GM23338 (cell line): ENCODE measurements around the gene FAM228B. TPM values are rescaled to one million over a fixed set of nuclear protein-coding genes. Genes with fewer than 3 reads are reported as not detected.

Source experiments
- ATAC-seq: fragments of 200-7000 bp; cut with Tn5 transposase; 3 replicates; pipeline ENCODE4 v1.9.1; 2020
- DNase-seq: peaks from one replicate; pipeline ENCODE4 v3.0.0-alpha.2; 2015; ENCODE audit warnings: low spot score
- H2AFZ ChIP-seq: fragments of 200-600 bp; sonication (generic); 2 replicates; pipeline ENCODE4 v1.8.0; 2016; ENCODE audit warnings: antibody characterized with exemption, mild to moderate bottlenecking, moderate library complexity
- H3F3A ChIP-seq: fragments of 200-600 bp; sonication (generic); replicated peaks from 2 replicates; pipeline ENCODE4 v1.8.0; 2017; ENCODE audit warnings: antibody characterized with exemption, mixed run types, low read depth
- H3K27ac ChIP-seq: fragments of 200-600 bp; sonication (generic); 2 replicates; pipeline ENCODE4 v1.6.1; 2016; ENCODE audit warnings: low read depth
- H3K27me3 ChIP-seq: fragments of 200-600 bp; sonication (generic); 2 replicates; pipeline ENCODE4 v1.8.0; 2016; ENCODE audit warnings: mild to moderate bottlenecking, mixed run types, moderate library complexity; ENCODE audit not compliant: insufficient read depth
- H3K36me3 ChIP-seq: fragments of 200-600 bp; sonication (generic); 2 replicates; pipeline ENCODE4 v1.8.0; 2016; ENCODE audit warnings: mild to moderate bottlenecking; ENCODE audit not compliant: insufficient read depth
- H3K4me1 ChIP-seq: fragments of 200-600 bp; sonication (generic); 2 replicates; pipeline ENCODE4 v1.8.0; 2016; ENCODE audit warnings: mild to moderate bottlenecking, moderate library complexity; ENCODE audit not compliant: insufficient read depth
- H3K4me2 ChIP-seq: fragments of 200-600 bp; sonication (generic); 2 replicates; pipeline ENCODE4 v1.7.1; 2017; ENCODE audit warnings: mixed run types
- H3K4me3 ChIP-seq: fragments of 200-600 bp; sonication (generic); 2 replicates; pipeline ENCODE4 v1.6.1; 2016; ENCODE audit warnings: mixed run types
- H3K79me2 ChIP-seq: fragments of 200-600 bp; sonication (generic); replicated peaks from 2 replicates; pipeline ENCODE4 v1.8.0; 2017; ENCODE audit warnings: mild to moderate bottlenecking; ENCODE audit not compliant: insufficient read depth
- H3K9me2 ChIP-seq: fragments of 200-600 bp; sonication (generic); 2 replicates; pipeline ENCODE4 v1.8.0; 2017; ENCODE audit not compliant: insufficient read depth
- H4K20me1 ChIP-seq: fragments of 200-600 bp; sonication (generic); replicated peaks from 2 replicates; pipeline ENCODE4 v1.8.0; 2017; ENCODE audit warnings: mild to moderate bottlenecking; ENCODE audit not compliant: insufficient read depth
- H3K27ac Mint-ChIP-seq: 2 replicates; pipeline ENCODE4 v1.8.0; 2020; ENCODE audit warnings: inconsistent platforms, mild to moderate bottlenecking, moderate library complexity, mixed read lengths
- H3K27me3 Mint-ChIP-seq: 3 replicates; pipeline ENCODE4 v1.8.0; 2022; ENCODE audit warnings: low read depth, mild to moderate bottlenecking, moderate library complexity, mixed read lengths, inconsistent platforms; ENCODE audit not compliant: insufficient read depth, poor library complexity
- H3K36me3 Mint-ChIP-seq: 3 replicates; pipeline ENCODE4 v1.8.0; 2021; ENCODE audit warnings: low read depth, mild to moderate bottlenecking, inconsistent platforms, moderate library complexity, mixed read lengths
- H3K4me1 Mint-ChIP-seq: 3 replicates; pipeline ENCODE4 v1.8.0; 2020; ENCODE audit warnings: mild to moderate bottlenecking, inconsistent platforms, mixed read lengths
- H3K4me3 Mint-ChIP-seq: 3 replicates; pipeline ENCODE4 v1.8.0; 2021; ENCODE audit warnings: moderate library complexity, mild to moderate bottlenecking, inconsistent platforms, mixed read lengths
- H3K9me3 Mint-ChIP-seq: 3 replicates; pipeline ENCODE4 v1.8.0; 2020; ENCODE audit warnings: moderate library complexity, mild to moderate bottlenecking, inconsistent platforms, mixed read lengths
- CREB1 ChIP-seq: fragments of 250-450 bp; sonication (Bioruptor Pico); IDR thresholded peaks from 2 replicates; pipeline ENCODE4 v1.5.0; 2020; ENCODE audit warnings: low read depth, mild to moderate bottlenecking, moderate library complexity
- CTCF ChIP-seq, 2 experiments: fragments of 200-600 bp in 1 of 2; sonication (generic) in 1 of 2; conservative IDR thresholded peaks; 2 replicates each; pipeline versions ENCODE4 v1.5.1 to v1.6.1; 2016 to 2017; ENCODE audit warnings: antibody characterized with exemption in 2 of 2, low read depth in 2 of 2, mild to moderate bottlenecking in 2 of 2, moderate library complexity in 1 of 2
- ETS1 ChIP-seq: IDR thresholded peaks from 2 replicates; pipeline ENCODE4 v1.6.1; 2016; ENCODE audit warnings: antibody characterized with exemption
- EZH2 ChIP-seq: fragments of 200-600 bp; sonication (generic); IDR thresholded peaks from one replicate; pipeline ENCODE4 v1.8.0; 2017; ENCODE audit warnings: antibody characterized with exemption, mild to moderate bottlenecking, low read depth; ENCODE audit not compliant: unreplicated experiment
- EZH2phosphoT487 ChIP-seq: fragments of 200-600 bp; sonication (generic); IDR thresholded peaks from one replicate; pipeline ENCODE4 v1.8.1; 2018; ENCODE audit warnings: antibody characterized with exemption; ENCODE audit not compliant: unreplicated experiment
- JUNB ChIP-seq: IDR thresholded peaks from one replicate; pipeline ENCODE4 v1.6.1; 2016; ENCODE audit warnings: antibody characterized with exemption; ENCODE audit not compliant: unreplicated experiment
- NANOG ChIP-seq: IDR thresholded peaks from 2 replicates; pipeline ENCODE4 v1.6.1; 2016; ENCODE audit warnings: antibody characterized with exemption, borderline replicate concordance
- POLR2AphosphoS5 ChIP-seq: IDR thresholded peaks from 2 replicates; pipeline ENCODE4 v1.6.1; 2016; ENCODE audit warnings: antibody characterized with exemption, low read depth
- REST ChIP-seq: IDR thresholded peaks from one replicate; pipeline ENCODE4 v1.6.1; 2018; ENCODE audit warnings: antibody characterized with exemption; ENCODE audit not compliant: unreplicated experiment
- STAT1 ChIP-seq: IDR thresholded peaks from one replicate; pipeline ENCODE4 v1.6.1; 2016; ENCODE audit warnings: antibody characterized with exemption; ENCODE audit not compliant: unreplicated experiment
- ZNF114 ChIP-seq: fragments of 250-450 bp; sonication (Bioruptor Pico); IDR thresholded peaks from 2 replicates; pipeline ENCODE4 v1.5.0; 2020; ENCODE audit warnings: mild to moderate bottlenecking, moderate library complexity
- ZNF331 ChIP-seq: fragments of 250-450 bp; sonication (Bioruptor Pico); IDR thresholded peaks from 2 replicates; pipeline ENCODE4 v1.5.0; 2020; ENCODE audit warnings: low read depth, mild to moderate bottlenecking, moderate library complexity
- ZNF462 ChIP-seq: fragments of 250-450 bp; sonication (Bioruptor Pico); IDR thresholded peaks from 2 replicates; pipeline ENCODE4 v1.5.0; 2020; ENCODE audit warnings: mild to moderate bottlenecking, moderate library complexity
- polyA plus RNA-seq: library from polyadenylated mRNA; unstranded; fragments of >200 nt; fragmentation: Nextera tagmentation; extraction: Ambion mirVana; gene quantifications from 2 replicates; pipeline ENCODE4 v1.2.1, GENCODE V29; 2016
- total RNA-seq: library from RNA; depleted of rRNA; stranded (reverse); fragments of >200 nt; shearing (Covaris generic); gene quantifications from 2 replicates; pipeline ENCODE4 v1.2.3, GENCODE V29; 2014

FAM228B gene
- total and polyA plus RNA-seq, 2 experiments from 2014 or later = 3.4 to 7.9 TPM

GRCh38 chr2:24191156-24191555 lies 67.9 kb downstream of the FAM228B start:
- Histone ChIP-seq H3K27me3 (no peaks in the 10 kb centered on the region), H3K9me2 (no peaks in the 10 kb centered on the region; the same call in 1 of the 2 replicates), H3K27ac (no peak overlapping the region), H3K36me3 (no peaks in the 10 kb centered on the region), H2AFZ (no peak overlapping the region), H3K4me3 (no peak overlapping the region), H3K4me2 (no peak overlapping the region), H3K79me2 (no peaks in the 10 kb centered on the region), H4K20me1 (no peaks in the 10 kb centered on the region), H3F3A (no peaks in the 10 kb centered on the region), H3K4me1 (no peaks in the 10 kb centered on the region)
- no peaks in the 10 kb centered on the region for H3K36me3 Mint-ChIP-seq
- ATAC-seq = no peak
- peaks cover 7% of the 10 kb centered on the region for H3K27me3 Mint-ChIP-seq
- no peak overlapping the region for H3K27ac Mint-ChIP-seq
- no peak overlapping the region for H3K4me3 Mint-ChIP-seq
- no peak for TF ChIP-seq REST
- no peak for TF ChIP-seq STAT1
- no peak for TF ChIP-seq CTCF (conservative IDR thresholded peaks at IDR 0.05; ENCODE audit: low read depth in 2 of 2)
- no peak for TF ChIP-seq ETS1
- no peak for TF ChIP-seq JUNB
- no peak for TF ChIP-seq POLR2AphosphoS5
- TF ChIP-seq EZH2phosphoT487 = no peak
- no peak for TF ChIP-seq EZH2
- TF ChIP-seq ZNF331 (CRISPR knock-in tag) = no peak
- no peak for TF ChIP-seq NANOG
- TF ChIP-seq CREB1 (CRISPR knock-in tag) = no peak
- TF ChIP-seq ZNF462 (CRISPR knock-in tag) = no peak
- no peak for TF ChIP-seq ZNF114 (CRISPR knock-in tag)
- no peaks in the 10 kb centered on the region; the same call in 1 of the 3 replicates for H3K9me3 Mint-ChIP-seq
- DNase-seq = no peak
- H3K4me1 Mint-ChIP-seq = no peaks in the 10 kb centered on the region
